GM21381 (cell line): Measurements from ENCODE around the gene CLEC4F.
A peak's percentile ranks its signal among the peaks of the same experiment; 100 is the strongest.

Experiments used
- ATAC-seq: cut with Tn5 transposase; IDR thresholded peaks from one replicate; pipeline ENCODE4 v1.9.1; 2021; ENCODE audit warnings: mild to moderate bottlenecking, moderate library complexity; ENCODE audit not compliant: unreplicated experiment

The CLEC4F gene

GRCh38 chr2:70789304-70790135 lies 30.9 kb downstream of the CLEC4F start:
- no peak for ATAC-seq

DNA sequence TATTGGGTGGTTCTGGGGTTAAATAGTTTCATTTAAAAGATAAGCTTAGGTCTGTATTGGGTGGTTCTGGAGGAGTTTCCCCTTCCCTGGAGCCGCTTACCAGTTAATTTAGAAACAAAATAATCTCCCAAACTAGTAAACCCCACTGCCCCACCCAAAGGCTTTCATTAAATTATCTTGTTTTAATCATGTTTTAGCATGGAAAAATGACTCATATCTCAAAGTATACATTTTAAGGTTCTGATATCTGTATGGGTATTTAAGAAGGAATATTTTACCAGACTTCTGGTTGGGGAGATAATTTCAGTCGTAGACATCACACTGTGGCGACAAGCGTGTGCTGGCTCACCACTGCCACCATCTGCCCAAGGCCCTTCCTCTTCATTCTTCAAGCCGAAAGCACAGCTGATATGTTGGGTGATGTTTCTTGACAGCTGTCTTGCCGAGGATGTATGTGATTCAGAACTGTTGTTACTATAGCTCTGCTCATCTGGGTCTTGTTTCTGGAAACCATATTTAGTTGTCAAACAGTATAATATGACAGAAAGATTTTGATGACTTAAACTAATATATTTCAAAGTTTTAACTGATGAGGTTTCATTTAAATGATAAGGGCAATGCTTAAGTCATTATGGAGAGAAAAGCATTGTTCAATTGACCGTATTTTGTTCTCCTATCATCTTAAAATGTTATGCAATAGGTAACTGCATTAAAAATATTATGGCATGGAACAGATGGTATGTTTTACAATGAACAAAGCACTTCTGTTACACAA lies 35.1 kb downstream of the CLEC4F start:
- ATAC-seq: no peak

- no peak for ATAC-seq
Measured at GRCh38 chr2:70784320-70784719, 36.1 kb downstream of the CLEC4F start.

- no peak for ATAC-seq
Measured at GRCh38 chr2:70779911-70780545, 40.4 kb downstream of the CLEC4F start.

- ATAC-seq: no peak
Measured at GRCh38 chr2:70779491-70779890, 40.9 kb downstream of the CLEC4F start.

- no peak for ATAC-seq
Measured at GRCh38 chr2:70778676-70779075, 41.7 kb downstream of the CLEC4F start.

GRCh38 chr2:70777450-70777849 lies 42.9 kb downstream of the CLEC4F start:
- no peak for ATAC-seq

DNA sequence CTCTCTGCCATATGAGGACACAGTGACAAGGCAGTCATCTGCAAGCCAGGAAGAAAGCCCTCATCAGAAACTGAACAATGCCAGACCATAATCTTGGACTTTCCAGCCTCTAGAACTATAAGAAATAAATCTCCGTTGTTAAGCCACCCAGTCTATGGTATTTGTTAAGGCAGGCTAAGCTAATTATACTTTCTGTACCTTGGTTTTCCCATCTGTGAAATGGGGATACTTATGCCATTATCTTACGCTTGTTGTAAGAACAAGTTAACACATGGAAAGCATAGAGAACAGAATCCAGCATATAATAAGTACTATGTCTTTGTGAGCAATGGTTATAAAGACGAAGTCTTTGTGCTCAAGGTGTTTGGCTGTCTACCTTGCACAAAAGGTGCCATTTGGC lies 44.1 kb downstream of the CLEC4F start:
- no peak for ATAC-seq

DNA sequence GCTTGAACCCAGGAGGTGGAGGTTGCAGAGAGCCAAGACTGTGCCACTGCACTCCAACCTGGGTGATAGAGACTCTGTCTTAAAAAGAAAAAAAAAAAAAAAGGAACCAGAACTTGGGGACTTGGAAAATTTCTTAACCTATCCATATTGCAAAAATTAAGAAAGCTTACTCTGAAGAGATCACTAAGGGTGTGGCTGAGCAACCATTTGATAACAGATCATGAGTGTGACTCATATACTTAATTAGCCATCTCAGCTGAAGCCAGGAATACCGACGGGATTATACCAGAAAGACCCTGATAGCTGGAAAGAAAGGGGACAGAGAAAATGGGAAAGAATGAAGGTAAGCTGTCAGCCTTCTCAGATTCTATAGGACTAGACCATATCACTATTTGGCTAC lies 45.3 kb downstream of the CLEC4F start:
- no peak for ATAC-seq

DNA sequence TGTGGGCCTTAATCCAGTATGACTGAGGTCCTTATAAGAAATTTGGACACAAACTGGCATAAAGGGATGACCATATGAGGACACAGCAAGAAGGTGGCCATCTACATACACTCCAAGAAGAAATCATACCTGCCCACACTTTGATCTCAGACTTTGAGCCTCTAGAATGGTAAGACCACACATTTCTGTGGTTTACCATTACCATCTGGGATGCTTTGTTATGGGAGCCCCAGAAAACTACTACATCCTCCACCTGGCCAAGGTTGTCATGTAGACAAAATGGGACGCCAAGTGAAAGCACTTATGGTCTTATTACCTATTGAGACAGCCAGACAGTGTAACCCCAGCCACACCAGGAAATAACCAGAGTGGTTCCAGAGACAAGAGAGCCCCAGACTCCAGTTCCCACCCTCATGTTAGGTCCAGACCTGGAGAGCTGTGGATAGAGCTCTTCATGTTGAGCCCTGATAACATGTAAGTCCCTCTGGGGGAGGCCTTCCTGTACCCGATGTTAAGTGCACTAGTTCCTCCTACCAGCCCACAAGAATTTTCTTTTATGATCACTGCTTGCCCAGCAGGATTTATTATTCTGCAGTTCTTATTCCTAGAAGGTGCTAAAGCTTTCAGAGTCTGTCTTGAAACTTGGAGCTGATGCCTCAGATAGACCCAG lies 47.8 kb downstream of the CLEC4F start:
- no peak for ATAC-seq

DNA sequence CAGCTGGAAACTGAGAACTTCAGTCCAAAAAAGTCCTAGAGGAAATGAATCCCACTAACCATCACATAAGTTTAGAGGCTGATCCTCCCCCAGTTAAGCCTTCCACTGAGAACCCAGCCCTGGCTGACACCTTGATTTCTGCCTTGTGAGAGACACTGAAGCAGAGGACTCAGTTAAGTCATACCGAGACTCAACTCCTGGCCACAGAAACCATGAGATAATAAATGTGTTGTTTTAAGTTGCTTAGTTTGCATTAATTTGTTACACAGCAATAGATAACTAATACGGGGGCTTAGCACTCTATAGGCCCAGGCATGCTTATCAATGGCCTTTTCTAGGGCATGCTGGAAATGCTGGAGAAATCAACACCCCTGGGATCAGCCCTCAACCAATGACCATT lies 49.0 kb downstream of the CLEC4F start:
- ATAC-seq: peak; percentile 76

DNA sequence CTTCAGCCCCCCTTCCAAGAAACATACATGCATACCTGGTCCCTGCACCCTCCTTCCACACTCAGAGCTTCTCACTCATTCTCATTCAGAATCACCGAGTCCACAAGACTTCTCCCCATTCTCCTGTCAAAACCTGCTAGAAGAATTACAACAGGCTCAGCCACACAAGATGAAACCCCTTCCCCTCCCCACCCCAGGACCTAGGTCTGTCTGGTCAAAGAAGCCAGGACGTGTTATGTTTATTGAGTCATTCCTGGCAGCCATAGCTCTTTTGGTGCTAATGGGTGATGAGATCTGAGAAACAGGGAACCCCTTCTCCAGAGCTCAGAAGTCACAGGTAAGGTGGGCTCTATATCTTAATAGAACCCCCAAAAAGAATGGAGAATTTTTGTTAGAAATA lies 50.9 kb downstream of the CLEC4F start:
- ATAC-seq: no peak

- ATAC-seq: no peak
Measured at GRCh38 chr2:70768590-70769085, 51.8 kb downstream of the CLEC4F start.

- ATAC-seq: no peak
Measured at GRCh38 chr2:70767699-70768589, 52.5 kb downstream of the CLEC4F start, which contains the start of gene ADD2. TSS of gene ADD2 (minus strand) at chr2:70768200. CDS start at chr2:70706408, 61,792 bp downstream.

GRCh38 chr2:70767079-70767698 lies 53.2 kb downstream of the CLEC4F start:
- ATAC-seq: no peak

DNA sequence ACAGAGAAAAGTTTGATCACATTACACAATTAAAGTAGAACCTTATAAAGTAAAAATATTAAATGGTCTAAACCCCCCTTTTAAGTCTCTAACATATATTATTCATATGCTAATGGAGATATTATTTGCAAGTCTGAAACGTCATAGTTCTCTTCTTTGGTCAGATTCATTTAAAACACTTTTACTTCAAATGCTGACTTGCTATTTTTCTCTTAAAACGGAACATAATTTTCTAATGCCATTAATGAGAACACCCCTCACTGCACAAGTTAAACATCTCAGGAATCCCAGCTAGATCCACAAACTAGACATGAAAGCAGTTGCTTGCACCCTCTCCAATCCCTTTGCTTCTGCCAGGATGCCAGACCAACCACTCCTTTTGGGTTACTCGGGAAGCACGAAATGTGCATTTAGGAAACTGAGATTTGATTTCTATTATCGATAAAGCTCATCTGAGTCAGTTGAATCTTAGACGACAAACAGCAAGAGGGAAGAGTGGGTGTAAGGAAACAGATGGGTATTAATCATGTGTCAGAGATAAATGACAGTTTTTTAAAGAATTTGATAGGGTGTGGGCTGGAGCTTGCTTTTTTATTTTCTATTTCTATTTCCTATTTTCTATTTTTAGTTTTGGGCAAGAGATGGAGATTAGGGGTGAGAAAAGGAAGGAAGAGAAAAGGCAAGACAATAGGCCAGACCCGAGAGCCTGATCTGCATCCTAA lies 53.9 kb downstream of the CLEC4F start:
- ATAC-seq: no peak

DNA sequence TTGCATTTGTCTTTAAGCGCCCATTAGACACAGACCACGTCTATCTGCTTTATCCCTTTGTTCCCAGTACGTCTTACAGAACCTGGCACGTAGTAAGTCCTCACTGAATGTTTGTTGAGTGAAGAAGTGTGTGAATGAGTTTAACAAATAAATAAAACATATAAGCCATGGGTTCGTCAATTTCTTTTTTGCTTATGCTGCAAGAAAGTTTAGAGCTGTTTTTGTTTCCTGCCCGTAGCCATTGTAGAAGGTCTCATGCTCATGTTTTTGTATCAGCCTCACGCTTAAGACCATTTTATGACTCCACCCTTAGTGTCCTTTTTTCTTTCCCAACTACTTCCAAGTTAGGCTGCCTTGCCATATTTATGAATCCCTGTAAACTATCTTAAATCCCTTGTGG lies 54.9 kb downstream of the CLEC4F start:
- no peak for ATAC-seq

DNA sequence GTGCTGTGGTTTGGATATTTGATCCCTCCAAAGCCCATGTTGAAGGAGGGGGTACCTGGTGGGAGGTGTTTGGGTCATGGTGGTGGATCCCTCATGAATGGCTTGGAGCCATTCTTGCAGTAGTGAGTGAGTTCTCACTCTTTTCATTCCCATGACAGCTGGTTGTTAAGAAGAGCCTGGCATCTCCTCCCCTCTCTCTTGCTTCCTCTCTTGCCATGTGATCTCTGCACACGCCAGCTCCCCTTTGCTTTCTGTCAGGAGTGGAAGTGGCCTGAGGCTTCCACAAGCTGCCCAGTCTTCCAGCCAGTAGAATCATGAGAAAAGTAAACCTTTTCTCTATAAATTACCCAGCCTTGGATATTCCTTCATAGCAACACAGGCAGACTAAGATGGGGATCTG lies 61.0 kb downstream of the CLEC4F start:
- ATAC-seq: no peak
